A673 (cell line): Measurements from ENCODE around the gene TTC28.

Experiments used
- CTCF ChIP-seq: fragments of 300-800, 200-600 bp; sonication (generic); conservative IDR thresholded peaks from 2 replicates; pipeline ENCODE4 v1.5.1; 2017; ENCODE audit warnings: low read depth, mild to moderate bottlenecking, antibody characterized with exemption, low read length, moderate library complexity, mixed read lengths
- EZH2 ChIP-seq: fragments of 200-600 bp; sonication (generic); IDR thresholded peaks from 2 replicates; pipeline ENCODE4 v1.6.1; 2017; ENCODE audit warnings: borderline replicate concordance, low read depth, mild to moderate bottlenecking, mixed read lengths, antibody characterized with exemption, low read length; ENCODE audit not compliant: poor library complexity, severe bottlenecking

- TF ChIP-seq CTCF (no peak), EZH2 (no peak)
Observed at GRCh38 chr22:27985323-27986275, 694.0 kb downstream of the TTC28 start.
